K562 (cell line): ENCODE data around the gene UVRAG. TPM values are rescaled to one million over a fixed set of nuclear protein-coding genes. Genes with fewer than 3 reads are reported as not detected.

ENCODE experiments used
- ATAC-seq: fragments of 200-7000 bp; cut with Tn5 transposase; 3 replicates; pipeline ENCODE4 v1.9.1; 2020; ENCODE audit warnings: moderate library complexity
- BruUV-seq: library from RNA; stranded (reverse); fragments of 400-500 nt; replicated peaks from 2 replicates; lab custom pipeline; 2021; lab: Mats Ljungman, UMichigan
- CTCF ChIA-PET: fragments of 300-600 bp; formaldehyde crosslinking; extraction: SDS; loops from one replicate; lab custom pipeline; 2021; ENCODE audit warnings: low intra/inter-chr PET ratio; lab: Yijun Ruan, JAX
- POLR2A ChIA-PET: fragments of 300-600, 350-650 bp; sonication (Branson Sonifier 250); formaldehyde crosslinking; extraction: SDS; loops from one replicate; lab custom pipeline; 2021; ENCODE audit warnings: antibody characterized with exemption, inconsistent platforms; lab: Yijun Ruan, JAX
- DNase-seq, 4 experiments: peaks; one replicate each; pipeline versions ENCODE4 v3.0.0 to v3.0.0-alpha.2; 2011 to 2018; ENCODE audit warnings: low spot score in 3 of 4, mixed read lengths in 3 of 4; ENCODE audit errors: extremely low read depth in 1 of 4
- FAIRE-seq: peaks from 2 replicates; lab custom pipeline; 2011; peaks lifted over from hg19 to GRCh38; lab: Jason Lieb, UNC
- H2AFZ ChIP-seq: 2 replicates; pipeline ENCODE4 v1.6.0; 2011; ENCODE audit warnings: low read depth, low read length, control low read depth, inconsistent platforms
- H3K27ac ChIP-seq: fragments of 200-600 bp; 3 replicates; pipeline ENCODE4 v1.8.0; 2011; ENCODE audit warnings: low read depth, mild to moderate bottlenecking, control low read depth, inconsistent platforms, low read length, moderate library complexity, mixed read lengths; ENCODE audit errors: extremely low read depth
- H3K27me3 ChIP-seq, 2 experiments: fragments of 300-600 bp in 1 of 2; 2 replicates in 1 of 2; 3 replicates in 1 of 2; pipeline versions ENCODE4 v1.6.0 to v1.8.0; 2011; ENCODE audit warnings: inconsistent platforms in 2 of 2, low read length in 2 of 2, mild to moderate bottlenecking in 1 of 2, mixed read lengths in 1 of 2, moderate library complexity in 1 of 2; ENCODE audit not compliant: control insufficient read depth in 2 of 2, insufficient read depth in 2 of 2
- H3K36me3 ChIP-seq: fragments of 300-600 bp; 3 replicates; pipeline ENCODE4 v1.8.0; 2011; ENCODE audit warnings: mild to moderate bottlenecking, low read length, inconsistent platforms; ENCODE audit not compliant: control insufficient read depth, insufficient read depth
- H3K4me1 ChIP-seq, 2 experiments: fragments of 200-600 bp in 1 of 2; replicated peaks in 1 of 2; 2 replicates in 1 of 2; 3 replicates in 1 of 2; pipeline versions ENCODE4 v1.5.1 to v1.8.0; 2011; ENCODE audit warnings: inconsistent platforms in 2 of 2, low read length in 2 of 2, mild to moderate bottlenecking in 1 of 2, mixed read lengths in 1 of 2, moderate library complexity in 1 of 2; ENCODE audit not compliant: control insufficient read depth in 2 of 2, insufficient read depth in 2 of 2
- H3K4me2 ChIP-seq: 2 replicates; pipeline ENCODE4 v1.6.1; 2011; ENCODE audit warnings: low read length, control low read depth, inconsistent platforms, mixed read lengths; ENCODE audit not compliant: insufficient read depth
- H3K4me3 ChIP-seq: fragments of 200-600 bp; sonication (generic), shearing (Covaris generic); 2 replicates; pipeline ENCODE4 v1.5.1; 2016; ENCODE audit warnings: control low read depth, inconsistent platforms
- H3K79me2 ChIP-seq: fragments of 200-600 bp; 3 replicates; pipeline ENCODE4 v1.8.0; 2011; ENCODE audit warnings: low read length, inconsistent platforms; ENCODE audit not compliant: control insufficient read depth, insufficient read depth
- H3K9ac ChIP-seq, 2 experiments: 2 replicates each; pipeline versions ENCODE4 v1.6.0 to v1.6.1; 2011; ENCODE audit warnings: low read depth in 2 of 2, low read length in 2 of 2, control low read depth in 1 of 2, inconsistent platforms in 1 of 2, mild to moderate bottlenecking in 1 of 2, mixed read lengths in 1 of 2; ENCODE audit not compliant: insufficient read depth in 1 of 2
- H3K9me1 ChIP-seq: one replicate; pipeline ENCODE4 v1.6.0; 2011; ENCODE audit warnings: inconsistent platforms, mild to moderate bottlenecking, low read length, moderate library complexity; ENCODE audit not compliant: control insufficient read depth, insufficient read depth
- H3K9me3 ChIP-seq: replicated peaks from 2 replicates; pipeline ENCODE4 v1.5.1; 2011; ENCODE audit warnings: low read depth, low read length, inconsistent platforms; ENCODE audit not compliant: control insufficient read depth, insufficient read depth
- H4K20me1 ChIP-seq: replicated peaks from 2 replicates; pipeline ENCODE4 v1.6.1; 2011; ENCODE audit warnings: low read length, inconsistent platforms, mixed read lengths; ENCODE audit not compliant: control insufficient read depth, insufficient read depth
- BDP1 ChIP-seq: IDR thresholded peaks from 3 replicates; pipeline ENCODE4 v1.6.1; 2011; ENCODE audit not compliant: insufficient read length, insufficient read depth
- CHD1 ChIP-seq: fragments of 200-600 bp; sonication (generic); IDR thresholded peaks from one replicate; pipeline ENCODE4 v1.6.1; 2012; ENCODE audit warnings: mild to moderate bottlenecking, moderate library complexity, low read length, inconsistent platforms
- EP300 ChIP-seq: IDR thresholded peaks from 2 replicates; pipeline ENCODE4 v1.6.1; 2012; ENCODE audit warnings: low read length, improper control_type of control experiment
- ESRRA ChIP-seq: fragments of 450-650 bp; IDR thresholded peaks from 2 replicates; pipeline ENCODE4 v1.6.1; 2014; ENCODE audit warnings: low read depth, mild to moderate bottlenecking, moderate library complexity, borderline replicate concordance
- EWSR1 ChIP-seq: fragments of 450-650 bp; IDR thresholded peaks from 2 replicates; pipeline ENCODE4 v1.6.1; 2018; ENCODE audit warnings: borderline replicate concordance, mild to moderate bottlenecking, low read depth, moderate library complexity; ENCODE audit not compliant: partially characterized antibody
- FOXJ3 ChIP-seq: sonication (generic); formaldehyde crosslinking; IDR thresholded peaks from 2 replicates; pipeline ENCODE4 v1.4.0; 2020; ENCODE audit warnings: mild to moderate bottlenecking, missing genetic modification reagents
- KHSRP ChIP-seq: fragments of 450-650 bp; IDR thresholded peaks from 2 replicates; pipeline ENCODE4 v1.6.1; 2017
- NFIC ChIP-seq: fragments of 450-650 bp; IDR thresholded peaks from 2 replicates; pipeline ENCODE4 v1.6.1; 2017; ENCODE audit warnings: mild to moderate bottlenecking, inconsistent platforms
- PHF20 ChIP-seq: fragments of 450-650 bp; IDR thresholded peaks from 2 replicates; pipeline ENCODE4 v1.6.1; 2018; ENCODE audit not compliant: partially characterized antibody
- RBM25 ChIP-seq: fragments of 200-400 bp; formaldehyde crosslinking; IDR thresholded peaks from 2 replicates; pipeline ENCODE4 v1.6.1; 2018; ENCODE audit warnings: low read length, low read depth, moderate library complexity; ENCODE audit not compliant: severe bottlenecking
- SUPT5H ChIP-seq: fragments of 450-650 bp; IDR thresholded peaks from 2 replicates; pipeline ENCODE4 v1.6.1; 2016
- U2AF1 ChIP-seq: fragments of 200-400 bp; formaldehyde crosslinking; optimal IDR thresholded peaks from 2 replicates; pipeline ENCODE3; 2017; ENCODE audit warnings: mild to moderate bottlenecking, low read depth, low read length, moderate library complexity
- ZBTB34 ChIP-seq: fragments of 250-450 bp; sonication (Bioruptor Pico); IDR thresholded peaks from 2 replicates; pipeline ENCODE4 v1.8.0; 2021; ENCODE audit warnings: mild to moderate bottlenecking, moderate library complexity
- ZNF124 ChIP-seq: sonication (generic); formaldehyde crosslinking; IDR thresholded peaks from 2 replicates; pipeline ENCODE4 v1.8.1; 2022; ENCODE audit warnings: missing genetic modification reagents
- ZNF583 ChIP-seq: fragments of 250-450 bp; sonication (Bioruptor Pico); IDR thresholded peaks from 2 replicates; pipeline ENCODE4 v1.4.0; 2020
- ZNF785 ChIP-seq: fragments of 250-450 bp; sonication (Bioruptor Pico); IDR thresholded peaks from 2 replicates; pipeline ENCODE4 v1.4.0; 2020; ENCODE audit warnings: mild to moderate bottlenecking
- WGBS: fragments of 100-300 bp; shearing (Covaris generic); methylation state at CpG from one replicate; pipeline ENCODE4 v1.1.6; 2016; ENCODE audit warnings: low coverage, mixed read lengths; ENCODE audit not compliant: insufficient coverage; ENCODE audit errors: missing lambda C conversion rate; 5-methylcytosine and 5-hydroxymethylcytosine counted together
- in situ Hi-C: fragments of 300-500 bp; cut with MboI; formaldehyde crosslinking; loops from 4 replicates; pipeline ENCODE4 v1.15.0; 2018; ENCODE audit warnings: inconsistent platforms, mixed read lengths
- intact Hi-C: fragments of 100-400 bp; cut with micrococcal nuclease; formaldehyde crosslinking; loops from 2 replicates; pipeline ENCODE4 v1.14.2; 2022
- polyA plus RNA-seq, 8 experiments: library from polyadenylated mRNA; depleted of rRNA in 4 of 8; stranded (reverse) in 5 of 8; unstranded in 3 of 8; fragments of >200 nt; fragmentation: Nextera tagmentation in 2 of 8; fragmentation: Illumina TruSeq in 1 of 8; extraction: Ambion mirVana in 2 of 8; extraction: Trizol in 1 of 8; gene quantifications; 2 replicates each; pipeline versions ENCODE4 v1.2.1 to v1.2.3, GENCODE V29; 2011 to 2014; ENCODE audit warnings: inconsistent platforms in 1 of 8, missing spikeins in 1 of 8
- total RNA-seq, 7 experiments: library from RNA; depleted of rRNA in 6 of 7; stranded (reverse); fragments of >200 nt in 6 of 7; fragmentation: Illumina TruSeq in 2 of 7; extraction: Trizol in 2 of 7; gene quantifications; 2 replicates each; pipeline versions ENCODE4 v1.2.1 to v1.2.3, GENCODE V29; 2011 to 2021; ENCODE audit warnings: low replicate concordance in 1 of 7

UVRAG gene
- total and polyA plus RNA-seq, 9 of the 15 experiments (the other 6 are each of a cell fraction or from before 2014, with no cell fraction given) = 3.1 to 17.8 (median 12.4) TPM

DNA sequence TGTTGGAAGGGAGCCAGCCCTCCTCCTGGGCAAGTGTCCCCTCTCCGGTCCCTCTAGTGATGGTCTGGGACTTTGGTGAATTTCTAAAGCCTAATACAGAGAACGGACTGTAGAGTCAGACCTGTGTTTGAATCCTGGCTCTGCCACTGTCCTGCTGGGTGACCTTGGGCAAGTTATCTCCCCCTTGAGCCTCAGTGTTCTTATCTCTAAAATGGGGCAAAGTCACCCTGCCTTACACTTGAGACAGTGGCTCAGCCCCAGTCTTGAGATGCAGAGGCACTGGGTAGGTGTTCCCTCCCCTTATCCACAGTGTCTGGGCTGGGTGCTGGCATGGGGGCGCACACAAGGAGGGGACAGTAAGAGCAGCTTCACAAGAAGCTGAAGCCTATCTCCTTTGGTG is 25.5 kb upstream of the UVRAG start:
- no peak overlapping the region for H3K27ac ChIP-seq
- no peaks in the 10 kb centered on the region for H3K27me3 ChIP-seq
- H3K9ac ChIP-seq = no peak overlapping the region
- no peaks in the 10 kb centered on the region for H3K36me3 ChIP-seq
- H3K4me3 ChIP-seq = no peak overlapping the region
- H3K4me2 ChIP-seq = no peak overlapping the region
- no peaks in the 10 kb centered on the region for H3K9me3 ChIP-seq
- no peaks in the 10 kb centered on the region for H3K9me1 ChIP-seq
- 15% methylated on average over 3 of the region's 3 CpGs for WGBS
- no peak for DNase-seq
- BruUV-seq = no TSS peak
- POLR2A ChIA-PET = no interaction called here
- H2AFZ ChIP-seq = no peak overlapping the region
- CTCF ChIA-PET = no interaction called here
- H3K79me2 ChIP-seq = no peaks in the 10 kb centered on the region
- ATAC-seq = no peak
- in situ Hi-C loops = loop anchor here (10.0 kb wide), 1 partner anchor 345 kb away; no protein-coding TSS in a partner anchor
- H3K4me1 ChIP-seq = no peaks in the 10 kb centered on the region
- TF ChIP-seq ESRRA (peak; percentile 87), KHSRP (no peak), NFIC (peak; percentile 41; the same call in 1 of the 2 replicates), ZNF785 (no peak), EP300 (no peak), SUPT5H (no peak), EWSR1 (no peak), BDP1 (no peak), ZBTB34 (CRISPR knock-in tag) (no peak), CHD1 (no peak), RBM25 (peak; percentile 52), U2AF1 (no peak), ZNF583 (CRISPR knock-in tag) (no peak), ZNF124 (CRISPR knock-in tag) (no peak), FOXJ3 (no peak), PHF20 (no peak)
- intact Hi-C loops = no loop called here
- no peaks in the 10 kb centered on the region for H4K20me1 ChIP-seq
- no peak for FAIRE-seq
